Measurements from ENCODE around the gene PCDHB3.

- TF ChIP-seq, protein P1, sequence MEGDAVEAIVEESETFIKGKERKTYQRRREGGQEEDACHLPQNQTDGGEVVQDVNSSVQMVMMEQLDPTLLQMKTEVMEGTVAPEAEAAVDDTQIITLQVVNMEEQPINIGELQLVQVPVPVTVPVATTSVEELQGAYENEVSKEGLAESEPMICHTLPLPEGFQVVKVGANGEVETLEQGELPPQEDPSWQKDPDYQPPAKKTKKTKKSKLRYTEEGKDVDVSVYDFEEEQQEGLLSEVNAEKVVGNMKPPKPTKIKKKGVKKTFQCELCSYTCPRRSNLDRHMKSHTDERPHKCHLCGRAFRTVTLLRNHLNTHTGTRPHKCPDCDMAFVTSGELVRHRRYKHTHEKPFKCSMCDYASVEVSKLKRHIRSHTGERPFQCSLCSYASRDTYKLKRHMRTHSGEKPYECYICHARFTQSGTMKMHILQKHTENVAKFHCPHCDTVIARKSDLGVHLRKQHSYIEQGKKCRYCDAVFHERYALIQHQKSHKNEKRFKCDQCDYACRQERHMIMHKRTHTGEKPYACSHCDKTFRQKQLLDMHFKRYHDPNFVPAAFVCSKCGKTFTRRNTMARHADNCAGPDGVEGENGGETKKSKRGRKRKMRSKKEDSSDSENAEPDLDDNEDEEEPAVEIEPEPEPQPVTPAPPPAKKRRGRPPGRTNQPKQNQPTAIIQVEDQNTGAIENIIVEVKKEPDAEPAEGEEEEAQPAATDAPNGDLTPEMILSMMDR (IDR thresholded peaks at IDR 0.05), result no peak
- no peak for TF ChIP-seq POLR2A (IDR thresholded peaks at IDR 0.05)
These were observed 49.4 kb upstream of the PCDHB3 start, which contains the start of gene PCDHB1 for GRCh38 chr5:141050622-141051520.
